MV-4-11 (cell line): Measurements from ENCODE around the gene PTPN21.

Experiments used
- DNase-seq: peaks from one replicate; lab custom pipeline; 2025; lab: John Stamatoyannopoulos, UW

The PTPN21 gene

GRCh38 chr14:88470542-88471440 is 84.0 kb downstream of the PTPN21 start:
- peak; percentile 4 for DNase-seq

GRCh38 chr14:88468406-88468805 is 86.4 kb downstream of the PTPN21 start:
- DNase-seq: no peak

- no peak for DNase-seq
Observed at GRCh38 chr14:88463318-88463717, 91.5 kb downstream of the PTPN21 start.

- no peak for DNase-seq
Observed at GRCh38 chr14:88454886-88455285, 99.9 kb downstream of the PTPN21 start.

GRCh38 chr14:88452231-88452630 is 102.6 kb downstream of the PTPN21 start:
- DNase-seq: no peak

GRCh38 chr14:88439088-88439487 is 115.7 kb downstream of the PTPN21 start:
- DNase-seq: no peak

- DNase-seq: no peak
Observed at GRCh38 chr14:88437658-88438057, 117.1 kb downstream of the PTPN21 start.

GRCh38 chr14:88430976-88431375 is 123.8 kb downstream of the PTPN21 start:
- peak; percentile 51 for DNase-seq

GRCh38 chr14:88426271-88426670 is 128.5 kb downstream of the PTPN21 start:
- DNase-seq: no peak

GRCh38 chr14:88424573-88424972 is 130.2 kb downstream of the PTPN21 start:
- DNase-seq: no peak

- peak; percentile 44 for DNase-seq
Observed at GRCh38 chr14:88422919-88423650, 131.7 kb downstream of the PTPN21 start.

GRCh38 chr14:88422047-88422446 is 132.8 kb downstream of the PTPN21 start:
- no peak for DNase-seq

- DNase-seq: no peak
Observed at GRCh38 chr14:88421286-88421685, 133.5 kb downstream of the PTPN21 start.

- DNase-seq: no peak
Observed at GRCh38 chr14:88420187-88420586, 134.6 kb downstream of the PTPN21 start.

GRCh38 chr14:88417594-88417993 is 137.2 kb downstream of the PTPN21 start:
- DNase-seq: no peak
